Right lobe of liver (tissue), 6 donors: Measurements from ENCODE around the gene ITPR1. TPM values are rescaled to one million over a fixed set of nuclear protein-coding genes. Genes with fewer than 3 reads are reported as not detected.

Experiments used
- ATAC-seq, 4 donors: fragments of 200-7000 bp; cut with Tn5 transposase; one replicate each; pipeline ENCODE4 v1.9.1; 2020; ENCODE audit warnings: mild to moderate bottlenecking in 4 of 4, moderate library complexity in 4 of 4
- DNase-seq, 3 donors: peaks; one replicate each; pipeline ENCODE4 v3.0.0-alpha.2; 2020
- H3K27ac ChIP-seq, 3 donors: fragments of 200-600 bp; one replicate each; pipeline ENCODE4 v1.8.0; 2022
- H3K27me3 ChIP-seq, 2 donors: fragments of 200-600 bp; one replicate each; pipeline ENCODE4 v1.8.0; 2022
- H3K36me3 ChIP-seq, 4 donors: fragments of 200-600 bp; sonication (generic) in 1 of 4; one replicate each; pipeline versions ENCODE4 v1.5.1 to v1.8.0; 2017 to 2022; ENCODE audit warnings: control low read depth in 1 of 4
- H3K4me1 ChIP-seq, 4 donors: fragments of 200-600 bp; sonication (generic) in 1 of 4; one replicate each; pipeline versions ENCODE4 v1.5.1 to v1.8.0; 2017 to 2022; ENCODE audit warnings: control low read depth in 1 of 4
- H3K4me3 ChIP-seq, 3 donors: fragments of 200-600 bp; one replicate each; pipeline ENCODE4 v1.8.0; 2022
- H3K9me3 ChIP-seq, 4 donors: fragments of 200-600 bp; sonication (generic) in 1 of 4; one replicate each; pipeline versions ENCODE4 v1.5.1 to v1.8.0; 2017 to 2022; ENCODE audit warnings: control low read depth in 1 of 4
- POLR2A ChIP-seq: fragments of 450-650 bp; IDR thresholded peaks from one replicate; pipeline ENCODE4 v1.6.1; 2017; ENCODE audit warnings: antibody characterized with exemption, mild to moderate bottlenecking
- WGBS: methylation state at CpG from one replicate; pipeline ENCODE4 v1.1.6; 2018; ENCODE audit warnings: low coverage, low lambda C conversion rate; ENCODE audit not compliant: insufficient coverage; ENCODE audit errors: missing lambda C conversion rate; 5-methylcytosine and 5-hydroxymethylcytosine counted together
- intact Hi-C, 2 donors: fragments of 100-400 bp; cut with DNase I; formaldehyde crosslinking; loops; one replicate each; pipeline versions ENCODE4 v1.11.2 to v1.14.1; 2022
- total RNA-seq, 6 experiments: library from RNA; depleted of rRNA in 2 of 6; stranded (reverse); fragments of >200 nt in 2 of 6; fragmentation: NEBNext Ultra II Directional in 3 of 6; extraction: Animal tissue kit (Norgen Biotek cat#: 25700) in 3 of 6; gene quantifications; one replicate each; pipeline versions ENCODE4 v1.1.0 to v1.2.4, GENCODE V29; 2016 to 2023
- TF ChIP-seq, protein P1 (sequence below), 4 donors: fragments of 200-600 bp in 3 of 4; fragments of 450-650 bp in 1 of 4; IDR thresholded peaks; one replicate each; pipeline versions ENCODE4 v1.5.1 to v1.8.0; 2016 to 2022; ENCODE audit warnings: antibody characterized with exemption in 4 of 4, mild to moderate bottlenecking in 2 of 4
- donor health status: DM: no; HTN: yes; CAD: no.
- donor health status: DM: no; HTN: no; CAD: no.
- donor health status: DM: no; HTN: no; CAD: no.
- donor health status: DM: no; HTN: yes; CAD: no.
- donor health status: DM: no; HTN: yes; CAD: no.

ITPR1 gene
- total RNA-seq, 6 experiments from 2014 or later: 6.5 to 16.2 (median 11.5) TPM

DNA sequence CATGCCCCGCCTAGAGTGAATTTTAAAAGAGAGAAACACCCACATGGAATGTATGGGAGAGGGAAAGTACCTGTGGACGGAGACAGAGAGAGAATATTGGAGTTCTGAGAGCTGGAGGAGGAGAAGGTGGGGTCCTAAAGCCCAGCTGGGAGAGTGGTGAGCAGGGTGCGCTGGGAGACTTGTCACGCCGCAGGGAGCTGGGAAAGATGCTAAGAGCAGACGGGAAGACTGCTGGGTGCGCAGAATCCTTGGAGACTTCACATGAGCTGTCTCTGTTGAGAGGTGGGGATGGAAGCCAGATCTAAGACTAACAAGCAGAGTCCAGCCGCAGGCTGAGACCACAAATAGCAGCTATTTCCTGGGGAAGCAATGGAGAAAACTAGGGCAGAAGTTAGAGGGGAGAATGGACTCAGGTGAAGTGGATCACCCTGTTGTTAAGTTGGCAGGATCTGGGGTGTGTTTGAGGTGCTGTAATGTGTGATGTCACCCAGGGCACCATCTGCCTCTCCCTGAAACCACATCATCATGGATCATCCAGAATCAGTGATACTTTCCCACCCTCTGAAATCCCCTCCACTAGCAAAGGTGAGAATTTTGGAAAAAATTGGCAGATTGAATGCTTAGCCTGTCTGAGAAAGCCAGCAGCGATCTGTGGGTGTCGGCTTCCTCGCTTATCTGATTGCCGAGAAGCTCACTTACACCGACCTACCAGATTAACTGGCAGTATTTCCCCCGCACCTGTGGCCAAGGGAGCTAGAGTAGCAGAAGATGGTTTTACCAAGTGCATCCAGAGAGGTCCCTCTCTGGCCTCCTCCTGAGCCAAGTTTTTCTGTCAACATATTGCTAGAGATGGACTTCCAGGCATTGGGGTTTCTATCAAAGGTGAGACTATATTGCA is 311.3 kb downstream of the ITPR1 start:
- Histone ChIP-seq H3K4me3 (no peak overlapping the region), H3K4me1 (peaks cover 0 to 16% (median 7%) of the 10 kb centered on the region in 4 donors), H3K27me3 (no peaks in the 10 kb centered on the region), H3K9me3 (no peaks in the 10 kb centered on the region), H3K27ac (no peak overlapping the region), H3K36me3 (no peaks in the 10 kb centered on the region)
- TF ChIP-seq, protein P1, sequence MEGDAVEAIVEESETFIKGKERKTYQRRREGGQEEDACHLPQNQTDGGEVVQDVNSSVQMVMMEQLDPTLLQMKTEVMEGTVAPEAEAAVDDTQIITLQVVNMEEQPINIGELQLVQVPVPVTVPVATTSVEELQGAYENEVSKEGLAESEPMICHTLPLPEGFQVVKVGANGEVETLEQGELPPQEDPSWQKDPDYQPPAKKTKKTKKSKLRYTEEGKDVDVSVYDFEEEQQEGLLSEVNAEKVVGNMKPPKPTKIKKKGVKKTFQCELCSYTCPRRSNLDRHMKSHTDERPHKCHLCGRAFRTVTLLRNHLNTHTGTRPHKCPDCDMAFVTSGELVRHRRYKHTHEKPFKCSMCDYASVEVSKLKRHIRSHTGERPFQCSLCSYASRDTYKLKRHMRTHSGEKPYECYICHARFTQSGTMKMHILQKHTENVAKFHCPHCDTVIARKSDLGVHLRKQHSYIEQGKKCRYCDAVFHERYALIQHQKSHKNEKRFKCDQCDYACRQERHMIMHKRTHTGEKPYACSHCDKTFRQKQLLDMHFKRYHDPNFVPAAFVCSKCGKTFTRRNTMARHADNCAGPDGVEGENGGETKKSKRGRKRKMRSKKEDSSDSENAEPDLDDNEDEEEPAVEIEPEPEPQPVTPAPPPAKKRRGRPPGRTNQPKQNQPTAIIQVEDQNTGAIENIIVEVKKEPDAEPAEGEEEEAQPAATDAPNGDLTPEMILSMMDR (IDR thresholded peaks at IDR 0.05): no peak
- no peak for TF ChIP-seq POLR2A
- WGBS: 96% methylated on average over 14 of the region's 14 CpGs
- intact Hi-C loops: no loop called here
- DNase-seq (no peak), ATAC-seq (no peak)

DNA sequence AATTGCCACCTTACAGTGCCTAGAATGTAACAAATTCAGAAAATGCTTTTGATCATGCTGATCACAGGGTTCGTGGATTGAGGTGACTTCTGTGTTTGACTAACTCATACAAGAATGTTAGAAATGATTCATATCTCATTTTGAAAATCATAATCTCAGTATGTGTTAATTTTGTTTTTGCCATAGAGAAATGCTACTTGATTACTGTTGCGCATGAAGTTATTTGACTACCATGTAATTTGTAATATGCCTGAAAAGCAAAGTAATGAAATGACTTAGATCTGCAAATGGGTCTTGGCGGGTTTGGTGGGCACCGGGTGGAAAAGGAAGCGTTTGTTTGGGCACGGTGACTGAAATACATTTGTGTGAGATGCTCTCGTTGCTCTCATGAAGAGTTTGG is 312.5 kb downstream of the ITPR1 start:
- TF ChIP-seq, protein P1 (IDR thresholded peaks at IDR 0.05): no peak
- no peak for TF ChIP-seq POLR2A
- no peak overlapping the region for H3K27ac ChIP-seq
- H3K4me3 ChIP-seq: no peak overlapping the region
- no peaks in the 10 kb centered on the region for H3K36me3 ChIP-seq
- WGBS: 86% methylated on average over 5 of the region's 7 CpGs
- H3K4me1 ChIP-seq: peaks cover 0 to 9% (median 3%) of the 10 kb centered on the region in 4 donors
- no peaks in the 10 kb centered on the region for H3K9me3 ChIP-seq
- intact Hi-C loops: no loop called here
- DNase-seq: no peak
- ATAC-seq: no peak
- H3K27me3 ChIP-seq: no peaks in the 10 kb centered on the region

DNA sequence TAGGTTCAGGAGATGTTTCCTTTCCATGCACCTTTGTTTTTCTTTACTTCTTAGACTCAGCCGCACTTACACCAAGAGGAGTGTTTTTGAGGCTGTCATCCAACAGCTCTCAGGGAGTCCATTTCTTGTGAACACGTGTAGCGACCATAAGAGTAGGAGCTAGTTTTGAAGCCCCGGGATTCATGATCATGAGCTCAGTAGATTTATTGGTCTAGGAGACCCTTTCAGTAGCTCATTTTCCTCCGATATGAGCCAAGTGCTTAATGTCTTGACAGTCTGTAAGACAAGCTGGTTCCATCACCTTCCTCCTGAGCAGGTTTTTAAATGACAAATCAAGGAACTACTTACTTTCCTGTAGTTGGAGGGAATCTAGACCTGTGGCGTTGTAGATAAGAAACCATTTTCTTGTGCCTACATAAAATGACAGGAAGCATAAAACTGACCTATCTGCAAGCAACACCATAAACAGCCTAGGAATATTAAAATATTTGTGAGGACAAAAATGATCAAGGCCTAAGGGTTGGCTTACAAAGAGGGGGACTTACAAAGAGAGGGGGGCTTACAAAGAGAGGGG is 313.5 kb downstream of the ITPR1 start:
- Histone ChIP-seq H3K9me3 (no peaks in the 10 kb centered on the region), H3K36me3 (no peaks in the 10 kb centered on the region), H3K4me1 (peaks cover 0 to 6% (median 1%) of the 10 kb centered on the region in 4 donors), H3K4me3 (no peak overlapping the region), H3K27me3 (no peaks in the 10 kb centered on the region), H3K27ac (no peak overlapping the region)
- no peak for ATAC-seq
- TF ChIP-seq POLR2A: no peak
- TF ChIP-seq, protein P1 (IDR thresholded peaks at IDR 0.05): no peak
- WGBS: 91% methylated on average over 3 of the region's 6 CpGs
- intact Hi-C loops: no loop called here
- no peak for DNase-seq

DNA sequence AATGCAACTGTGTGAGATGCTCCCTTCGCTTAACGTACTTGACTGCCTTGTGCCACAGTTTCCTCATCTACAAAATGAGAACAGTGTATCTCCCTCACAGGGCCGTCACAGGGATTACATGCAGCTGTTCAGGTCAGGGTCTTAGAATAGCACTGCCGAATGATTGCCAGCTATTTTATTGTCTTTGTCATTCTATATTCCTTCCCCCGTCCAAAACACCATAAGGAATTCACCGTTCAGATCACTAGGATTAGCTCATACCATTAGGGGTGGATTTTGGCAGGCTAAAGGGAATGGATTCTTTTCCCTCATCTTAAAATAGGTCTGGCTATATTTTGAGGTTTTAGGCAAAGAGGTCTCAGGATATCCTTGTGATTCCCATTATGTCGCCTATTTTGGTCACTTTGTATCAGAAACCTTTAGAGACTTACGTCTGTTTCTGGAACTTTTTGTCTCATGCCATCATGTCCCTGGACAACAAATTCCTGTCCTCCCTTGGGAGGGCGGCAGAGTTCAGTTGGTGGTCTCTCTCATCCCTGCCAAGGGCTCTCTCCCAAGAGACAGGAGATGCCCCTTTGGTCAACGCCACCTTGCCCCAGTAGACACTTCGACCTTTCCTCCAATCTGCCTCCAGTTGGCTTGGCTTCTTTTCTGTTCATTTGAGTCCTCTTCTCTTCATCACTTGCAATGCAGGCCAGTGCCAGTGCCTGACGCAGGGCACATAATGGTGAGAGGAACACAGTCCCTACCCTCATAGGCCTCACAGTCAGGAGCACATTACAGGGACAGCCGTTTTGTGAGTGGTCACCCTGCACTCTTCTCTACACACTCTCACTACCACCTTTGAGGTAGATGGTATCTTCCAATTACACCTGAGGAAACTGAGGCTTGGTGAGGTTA is 314.5 kb downstream of the ITPR1 start:
- no peaks in the 10 kb centered on the region for H3K27me3 ChIP-seq
- intact Hi-C loops: no loop called here
- WGBS: 98% methylated on average over 11 of the region's 13 CpGs
- H3K27ac ChIP-seq: no peak overlapping the region
- ATAC-seq: no peak
- no peak overlapping the region for H3K4me3 ChIP-seq
- peaks cover 0 to 6% (median 0%) of the 10 kb centered on the region in 4 donors for H3K4me1 ChIP-seq
- TF ChIP-seq POLR2A: no peak
- TF ChIP-seq, protein P1 (IDR thresholded peaks at IDR 0.05): no peak
- no peaks in the 10 kb centered on the region for H3K36me3 ChIP-seq
- H3K9me3 ChIP-seq: no peaks in the 10 kb centered on the region
- no peak for DNase-seq
